Stimulated activated naive CD8-positive, alpha-beta T cell treated with anti-CD3 and anti-CD28 coated beads, Interleukin-15, Interleukin-2, amounts not matched to agents 100 ng/mL and 50 ng/mL, for 24 hours (primary cell): Measurements from ENCODE around the gene BRD9.
"Not testable (repeated sequence)": the region's sequence is repeated elsewhere in the genome, so short reads cannot be mapped to it uniquely, and the experiment has no call there.

ENCODE experiments used
- H3K27ac Mint-ChIP-seq: one replicate; pipeline ENCODE4 v1.8.0; 2021; ENCODE audit warnings: mild to moderate bottlenecking, mixed read lengths
- H3K27me3 Mint-ChIP-seq: one replicate; pipeline ENCODE4 v1.8.0; 2021; ENCODE audit warnings: mixed read lengths
- H3K36me3 Mint-ChIP-seq: one replicate; pipeline ENCODE4 v1.8.0; 2021; ENCODE audit warnings: low read depth, mixed read lengths
- H3K4me1 Mint-ChIP-seq: one replicate; pipeline ENCODE4 v1.8.0; 2021; ENCODE audit warnings: low read depth, mixed read lengths
- H3K4me3 Mint-ChIP-seq: one replicate; pipeline ENCODE4 v1.8.0; 2021; ENCODE audit warnings: mild to moderate bottlenecking, mixed read lengths
- H3K9me3 Mint-ChIP-seq: one replicate; pipeline ENCODE4 v1.8.0; 2021; ENCODE audit warnings: mixed read lengths

The BRD9 gene

DNA sequence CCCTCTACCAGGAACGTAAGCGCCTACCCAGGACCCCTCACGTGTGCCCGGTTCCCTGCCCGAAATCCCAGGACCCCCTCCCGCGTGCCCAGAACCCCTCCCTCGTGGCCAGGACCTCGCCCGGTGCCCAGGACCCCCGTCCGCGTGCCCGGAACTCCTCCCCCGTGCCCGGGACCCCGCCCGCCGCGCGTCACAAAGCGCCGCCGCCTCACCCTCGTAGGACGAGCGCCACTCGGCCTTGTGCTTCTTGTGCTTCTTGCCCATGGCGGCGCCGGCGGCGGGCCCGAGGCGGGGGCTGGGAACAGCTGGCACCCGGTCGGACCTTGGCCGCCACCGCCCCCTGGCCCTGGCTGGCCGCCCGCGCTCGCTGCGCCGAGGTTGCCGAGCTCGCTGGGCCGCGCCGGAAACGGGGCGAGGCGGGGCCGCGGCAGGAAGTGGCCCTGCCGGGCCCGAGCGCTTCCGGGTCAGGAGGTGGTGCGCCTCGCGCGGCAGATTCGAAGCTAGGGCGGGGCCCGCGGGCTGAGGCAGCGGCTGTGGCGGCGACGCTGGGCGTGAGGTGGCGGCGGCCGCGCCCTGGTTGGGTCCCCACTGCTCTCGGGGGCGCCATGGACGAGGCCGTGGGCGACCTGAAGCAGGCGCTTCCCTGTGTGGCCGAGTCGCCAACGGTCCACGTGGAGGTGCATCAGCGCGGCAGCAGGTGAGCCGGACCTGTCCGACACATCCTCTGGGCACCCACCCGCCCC is at the start of gene BRD9, which contains the start of gene TRIP13:
Gene BRD9 (minus strand): TSS at position 408 of the 743 bp plus-strand sequence. CDS start 144 bp downstream, at position 264.
Gene TRIP13 (plus strand): TSS at position 491 of the 743 bp plus-strand sequence. CDS start 115 bp downstream, at position 606.
- H3K27ac Mint-ChIP-seq: peak within 1 kb of the TSS; percentile 92
- H3K9me3 Mint-ChIP-seq: no peaks in the 10 kb centered on the region
- no peaks in the 10 kb centered on the region for H3K27me3 Mint-ChIP-seq
- H3K36me3 Mint-ChIP-seq: peaks cover 73% of the 10 kb centered on the region
- H3K4me1 Mint-ChIP-seq: peaks cover 36% of the 10 kb centered on the region
- H3K4me3 Mint-ChIP-seq: peak within 1 kb of the TSS; percentile 87

DNA sequence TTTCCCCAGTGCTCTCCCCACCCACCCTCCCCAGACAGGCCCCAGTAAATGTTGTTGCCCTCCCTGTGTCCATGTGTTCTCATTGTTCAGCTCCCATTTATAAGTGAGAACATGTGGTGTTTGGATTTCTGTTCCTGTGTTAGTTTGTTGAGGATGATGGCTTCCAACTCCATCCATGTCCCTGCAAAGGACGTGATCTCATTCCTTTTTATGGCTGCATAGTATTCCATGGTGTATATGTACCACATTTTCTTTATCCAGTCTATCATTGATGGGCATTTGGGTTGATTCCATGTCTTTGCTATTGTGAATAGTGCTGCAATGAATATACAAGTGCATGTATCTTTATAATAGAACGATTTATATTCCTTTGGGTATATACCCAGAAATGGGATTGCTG is 48.1 kb upstream of the BRD9 start:
- H3K27ac Mint-ChIP-seq, H3K36me3 Mint-ChIP-seq, H3K9me3 Mint-ChIP-seq, H3K4me1 Mint-ChIP-seq, H3K4me3 Mint-ChIP-seq: not testable (repeated sequence)
- peaks cover 53% of the 10 kb centered on the region for H3K27me3 Mint-ChIP-seq

DNA sequence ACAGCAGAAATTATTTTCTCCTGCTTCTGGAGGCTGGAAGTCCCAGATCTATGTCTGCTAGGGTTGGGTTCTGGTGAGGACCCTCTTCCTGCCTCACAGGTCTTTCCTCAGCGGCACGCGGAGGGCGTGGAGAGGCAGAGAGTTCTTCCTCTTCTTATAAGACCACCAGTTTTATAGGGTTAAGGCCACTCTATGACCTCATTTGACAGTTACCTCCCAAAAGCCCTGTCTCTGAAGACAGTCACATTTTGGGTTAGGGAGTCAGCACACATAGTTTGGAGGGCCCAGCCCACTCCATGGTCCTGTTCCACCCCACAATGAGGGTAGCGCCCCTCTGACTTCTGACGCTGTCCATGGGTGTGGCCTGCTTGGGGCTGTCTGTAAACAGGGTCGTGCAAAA is 46.8 kb upstream of the BRD9 start:
- H3K27me3 Mint-ChIP-seq: peaks cover 39% of the 10 kb centered on the region
- H3K36me3 Mint-ChIP-seq: no peaks in the 10 kb centered on the region
- H3K27ac Mint-ChIP-seq: no peak overlapping the region
- peaks cover 6% of the 10 kb centered on the region for H3K4me1 Mint-ChIP-seq
- H3K4me3 Mint-ChIP-seq: no peak overlapping the region
- no peaks in the 10 kb centered on the region for H3K9me3 Mint-ChIP-seq

DNA sequence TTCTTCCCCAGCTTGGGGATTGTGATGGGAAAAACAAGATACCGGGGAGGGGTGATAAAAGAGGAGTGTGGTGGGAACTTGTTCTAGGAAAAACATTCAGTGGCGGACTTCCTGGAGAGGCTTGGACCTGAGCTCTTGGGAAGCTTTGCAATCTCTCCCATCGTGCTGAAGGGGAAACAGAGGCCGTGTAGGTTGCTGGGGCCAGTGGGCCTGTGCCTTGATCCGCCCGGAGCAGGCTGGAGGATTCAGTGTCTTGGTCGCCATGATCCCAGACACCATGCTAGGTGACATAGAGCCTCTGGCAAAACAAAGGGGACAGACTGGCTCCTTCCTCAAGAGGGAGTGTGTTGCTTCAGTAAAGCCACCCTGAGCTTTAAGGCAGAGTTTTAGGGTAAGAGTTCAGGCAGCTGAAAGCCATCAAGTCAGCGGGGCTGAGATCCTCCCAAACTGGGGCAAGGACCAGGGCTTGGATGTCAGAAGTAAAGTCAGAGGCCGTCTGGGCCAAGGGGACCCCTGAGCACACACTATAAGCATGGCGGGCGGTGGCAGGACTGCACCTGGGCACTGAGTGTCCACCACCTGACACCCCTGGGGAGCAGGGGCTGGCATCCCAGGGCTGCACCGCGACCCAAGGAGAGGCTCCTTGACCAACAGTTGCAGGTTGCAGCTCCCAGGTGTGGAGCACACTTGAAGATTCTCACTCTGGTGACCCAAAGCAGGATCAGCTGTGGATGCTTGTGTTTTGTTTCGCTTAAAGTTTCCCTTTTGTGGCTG is 44.7 kb upstream of the BRD9 start:
- Mint-ChIP-seq H3K9me3 (no peaks in the 10 kb centered on the region), H3K27me3 (peaks cover 22% of the 10 kb centered on the region), H3K4me3 (no peak overlapping the region), H3K36me3 (no peaks in the 10 kb centered on the region), H3K4me1 (peaks cover 21% of the 10 kb centered on the region), H3K27ac (no peak overlapping the region)

DNA sequence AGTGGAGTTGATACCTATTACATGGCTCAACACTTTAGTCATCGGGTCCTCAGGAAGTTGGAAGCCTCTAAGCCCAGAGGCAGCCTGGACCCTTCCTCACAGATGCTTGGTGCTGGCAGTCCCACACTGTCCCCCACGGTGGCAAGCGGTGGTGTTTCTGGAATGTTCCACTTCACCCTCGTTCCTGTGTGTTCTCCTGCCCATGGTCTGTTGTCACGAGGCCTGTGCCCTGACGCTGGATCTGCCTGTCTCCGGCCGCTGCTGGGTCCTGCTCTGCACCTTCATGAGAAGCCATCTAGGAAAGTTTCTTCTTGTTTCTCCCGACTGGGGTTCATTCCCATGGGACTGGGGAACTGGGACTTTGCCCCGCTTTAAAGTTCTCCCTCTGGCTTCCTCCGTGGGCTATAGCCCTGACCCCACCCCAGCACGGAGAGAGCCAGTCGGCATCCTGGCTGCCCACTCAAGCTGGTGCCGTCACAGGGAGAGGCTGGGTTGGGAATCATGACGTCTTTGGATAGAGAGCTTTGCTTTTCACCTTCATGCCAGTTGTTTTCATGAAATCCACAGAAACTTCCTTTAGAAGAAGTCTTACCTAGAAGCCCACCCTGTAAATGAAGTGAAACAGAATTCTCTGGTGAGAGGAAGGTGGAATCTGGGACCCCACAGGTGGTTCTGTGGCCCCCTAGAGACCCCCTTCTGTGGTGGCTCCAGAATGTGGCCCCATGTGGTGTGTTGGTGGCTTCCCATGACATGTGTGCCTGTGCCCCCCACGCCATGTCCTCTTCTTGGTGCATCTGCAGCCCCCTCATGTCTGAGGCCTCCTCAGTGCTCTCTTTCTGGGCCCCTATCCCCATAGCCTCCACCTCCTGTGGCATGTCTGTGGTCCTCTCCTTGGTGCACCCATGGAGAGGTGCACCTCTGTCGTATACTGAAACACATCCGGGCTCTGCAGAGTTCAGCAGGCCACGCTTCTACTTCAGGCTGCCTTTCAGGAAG is 43.8 kb upstream of the BRD9 start:
- Mint-ChIP-seq H3K27ac (no peak overlapping the region), H3K27me3 (peaks cover 16% of the 10 kb centered on the region), H3K36me3 (no peaks in the 10 kb centered on the region), H3K4me3 (no peak overlapping the region), H3K9me3 (no peaks in the 10 kb centered on the region), H3K4me1 (peaks cover 25% of the 10 kb centered on the region)

DNA sequence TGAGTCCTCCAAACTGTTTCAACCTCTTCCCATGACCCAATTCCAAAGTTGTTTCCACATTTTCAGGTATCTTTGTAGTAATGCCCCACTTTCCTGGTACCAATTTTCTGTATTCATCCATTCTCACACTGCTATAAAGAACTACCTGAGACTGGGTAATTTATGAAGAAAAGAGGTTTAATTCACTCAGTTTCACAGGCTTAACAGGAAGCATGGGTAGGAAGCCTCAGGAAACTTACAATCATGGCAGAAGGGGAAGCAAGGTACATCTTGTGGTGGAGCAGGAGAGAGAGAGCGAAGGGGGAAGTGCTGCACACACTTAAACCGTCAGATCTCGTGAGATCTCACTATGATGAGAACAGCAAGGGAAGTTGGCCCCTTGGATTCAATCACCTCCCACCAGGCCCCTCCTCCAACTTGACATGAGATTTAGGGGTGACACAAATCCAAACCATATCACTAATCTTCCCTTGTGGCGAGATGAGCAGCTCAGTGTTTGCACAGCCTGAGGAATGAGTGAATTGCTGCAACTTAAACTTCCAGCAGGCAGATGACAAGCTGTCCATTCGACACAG is 43.0 kb upstream of the BRD9 start:
- Mint-ChIP-seq H3K27ac (no peak overlapping the region), H3K36me3 (no peaks in the 10 kb centered on the region), H3K4me1 (peaks cover 25% of the 10 kb centered on the region), H3K4me3 (no peak overlapping the region), H3K27me3 (peaks cover 10% of the 10 kb centered on the region), H3K9me3 (no peaks in the 10 kb centered on the region)

DNA sequence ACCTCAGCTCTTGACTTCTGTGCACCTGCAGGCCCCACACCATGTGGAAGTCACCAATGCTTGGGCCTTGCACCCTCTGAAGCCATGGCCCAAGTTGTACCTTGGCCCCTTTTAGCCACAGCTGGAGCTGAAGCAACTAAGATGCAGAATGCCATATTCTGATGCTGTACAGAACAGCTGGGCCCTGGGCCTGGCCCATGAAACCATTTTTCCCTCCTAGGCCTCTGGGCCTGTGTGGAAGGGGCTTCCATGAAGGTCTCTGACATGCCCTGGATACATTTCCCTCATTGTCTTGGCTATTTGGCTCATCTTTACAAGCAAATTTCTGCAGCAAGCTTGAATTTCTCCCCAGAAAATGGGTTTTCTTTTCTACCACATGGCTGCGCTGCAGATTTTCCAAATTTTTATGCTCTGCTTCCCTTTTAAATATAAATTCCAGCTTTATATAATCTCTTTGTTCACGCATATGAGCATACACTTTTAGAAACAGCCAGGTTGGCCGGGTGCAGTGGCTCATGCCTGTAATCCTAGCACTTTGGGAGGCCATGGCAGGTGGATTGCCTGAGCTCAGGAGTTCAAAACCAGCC is 41.9 kb upstream of the BRD9 start:
- Mint-ChIP-seq H3K4me1 (peaks cover 25% of the 10 kb centered on the region), H3K27me3 (peaks cover 11% of the 10 kb centered on the region)
- H3K36me3 Mint-ChIP-seq, H3K9me3 Mint-ChIP-seq, H3K4me3 Mint-ChIP-seq, H3K27ac Mint-ChIP-seq: not testable (repeated sequence)

DNA sequence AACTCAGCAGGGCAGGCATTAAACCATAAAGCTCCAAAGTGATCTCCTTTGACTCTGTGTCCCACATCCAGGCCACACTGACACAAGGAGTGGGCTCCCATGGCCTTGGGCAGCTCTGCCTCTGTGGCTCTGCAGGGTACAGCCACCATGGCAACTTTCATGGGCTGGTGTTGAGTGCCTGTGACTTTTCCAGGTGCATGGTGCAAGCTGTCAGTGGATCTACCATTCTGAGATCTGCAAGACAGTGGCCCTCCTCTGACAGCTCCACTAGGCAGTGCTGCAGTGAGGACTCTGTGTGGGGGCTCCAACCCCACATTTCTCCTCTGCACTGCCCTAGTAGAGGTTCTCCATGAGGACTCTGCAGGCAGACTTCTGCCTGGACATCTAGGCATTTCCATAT is 41.4 kb upstream of the BRD9 start:
- H3K27me3 Mint-ChIP-seq: peaks cover 12% of the 10 kb centered on the region
- not testable (repeated sequence) for H3K9me3 Mint-ChIP-seq, H3K4me3 Mint-ChIP-seq, H3K36me3 Mint-ChIP-seq
- peaks cover 25% of the 10 kb centered on the region for H3K4me1 Mint-ChIP-seq
- H3K27ac Mint-ChIP-seq: peak overlapping the region; percentile 29

DNA sequence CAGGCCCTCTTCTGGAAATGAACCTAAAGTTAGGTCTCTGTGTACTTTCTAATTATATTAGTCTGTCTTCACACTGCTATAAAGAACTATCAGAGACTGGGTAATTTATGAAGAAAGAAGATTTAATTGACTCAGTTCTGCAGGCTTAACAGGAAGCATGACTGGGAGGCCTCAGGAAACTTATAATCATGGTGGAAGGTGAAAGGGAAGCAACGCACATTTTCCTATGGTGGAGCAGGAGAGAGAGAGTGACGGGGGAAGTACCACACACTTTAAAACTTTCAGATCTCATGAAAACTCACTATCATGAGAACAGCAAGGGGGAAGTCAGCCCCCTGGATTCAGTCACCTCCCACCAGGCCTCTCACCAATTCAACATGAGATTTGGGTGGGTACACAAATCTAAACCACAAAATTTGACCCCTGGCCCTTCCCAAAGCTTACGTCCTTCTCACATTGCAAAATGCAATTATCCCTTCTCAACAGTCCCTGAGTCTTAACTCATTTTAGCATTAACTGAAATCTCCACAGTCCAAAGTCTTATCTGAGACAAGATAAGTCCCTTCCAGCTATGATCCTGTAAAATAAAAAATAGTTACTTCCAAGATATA is 40.8 kb upstream of the BRD9 start:
- H3K27me3 Mint-ChIP-seq: peaks cover 13% of the 10 kb centered on the region
- no peaks in the 10 kb centered on the region for H3K9me3 Mint-ChIP-seq
- H3K4me3 Mint-ChIP-seq: peak overlapping the region; percentile 41
- peak overlapping the region; percentile 82 for H3K27ac Mint-ChIP-seq
- H3K4me1 Mint-ChIP-seq: peaks cover 25% of the 10 kb centered on the region
- no peaks in the 10 kb centered on the region for H3K36me3 Mint-ChIP-seq

DNA sequence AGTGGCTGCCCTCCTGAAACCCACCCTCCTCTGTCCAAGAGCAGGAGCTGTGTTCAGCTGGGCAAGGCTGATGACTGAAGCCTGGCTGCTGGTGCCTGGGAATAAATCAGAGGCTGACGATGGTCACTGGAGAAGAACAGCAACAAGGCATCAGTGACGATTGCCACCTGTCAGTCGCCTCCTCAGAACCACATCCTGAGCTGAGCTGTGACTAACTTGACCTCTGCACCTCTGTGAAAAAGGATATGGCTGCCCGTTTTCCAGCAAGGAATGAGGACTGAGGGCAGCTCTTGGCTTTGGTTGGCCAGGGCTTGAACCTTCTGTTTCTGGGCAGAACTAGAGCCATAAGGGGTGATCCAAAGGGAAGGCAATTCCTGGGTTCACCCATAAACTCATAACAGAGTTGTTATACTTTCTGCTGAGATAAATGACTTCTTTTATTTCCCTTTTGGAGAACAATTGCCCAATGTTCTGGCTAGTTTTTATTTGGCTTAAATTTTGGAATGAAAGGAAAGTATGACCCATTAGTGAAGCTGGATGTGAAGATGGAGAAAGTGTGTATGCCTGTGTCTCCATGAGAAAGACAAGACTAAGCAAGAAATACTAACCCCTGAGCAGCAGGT is 40.1 kb upstream of the BRD9 start:
- Mint-ChIP-seq H3K9me3 (no peaks in the 10 kb centered on the region), H3K27me3 (peaks cover 18% of the 10 kb centered on the region), H3K27ac (peak overlapping the region; percentile 82), H3K36me3 (peaks cover 4% of the 10 kb centered on the region), H3K4me3 (peak overlapping the region; percentile 41), H3K4me1 (peaks cover 25% of the 10 kb centered on the region)

DNA sequence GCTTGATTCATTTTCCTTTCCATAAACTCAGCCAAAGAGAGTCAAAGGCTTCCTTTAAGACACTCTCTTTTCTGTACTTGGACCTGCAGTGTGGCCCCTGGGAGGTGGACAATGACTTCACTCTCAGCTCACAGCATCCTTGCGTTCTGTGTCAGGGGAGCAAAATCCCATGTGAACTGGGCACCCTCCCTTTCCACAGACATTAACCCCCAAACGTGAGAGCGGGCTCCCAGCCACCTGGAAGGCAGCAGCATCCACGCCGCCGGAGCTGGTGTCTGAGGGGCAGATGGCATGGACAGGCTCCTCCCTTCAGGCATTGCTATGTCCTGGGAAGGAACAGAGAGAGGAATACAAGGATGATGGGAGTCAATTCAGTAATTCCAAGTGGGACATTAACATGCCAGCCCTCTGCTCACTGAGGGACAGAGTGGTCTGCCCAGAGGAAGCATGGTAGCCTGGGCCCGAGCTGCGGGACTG is 39.6 kb upstream of the BRD9 start:
- Mint-ChIP-seq H3K36me3 (peaks cover 4% of the 10 kb centered on the region), H3K27ac (no peak overlapping the region)

DNA sequence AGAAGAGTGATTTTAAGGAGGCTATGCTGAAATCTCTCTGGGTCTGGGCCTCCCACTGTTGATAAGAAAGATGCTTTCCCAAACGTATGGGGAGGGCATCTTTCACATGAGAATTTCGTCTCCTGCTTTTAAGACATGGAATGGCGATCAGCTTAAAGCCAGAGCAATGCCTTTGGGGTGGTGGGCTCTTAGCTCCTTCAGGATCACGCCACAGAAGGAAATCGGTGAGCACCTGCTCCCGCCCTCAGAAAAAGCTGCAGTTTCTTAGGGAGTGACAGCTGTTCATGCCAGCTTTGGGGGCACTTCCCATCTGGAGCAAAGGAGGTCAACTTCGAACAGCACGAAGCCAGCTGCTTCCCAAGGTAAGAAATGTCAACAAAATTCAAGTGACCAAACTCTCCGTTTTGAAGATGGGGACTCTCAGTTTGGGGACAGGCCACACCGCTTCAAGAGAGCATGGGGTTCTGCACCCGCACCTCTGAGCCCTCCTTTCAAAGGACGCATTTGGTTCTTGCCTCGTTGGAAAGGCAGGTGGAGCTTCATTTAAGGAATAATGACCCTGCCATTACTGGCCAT is 39.1 kb upstream of the BRD9 start:
- Mint-ChIP-seq H3K9me3 (no peaks in the 10 kb centered on the region), H3K27ac (no peak overlapping the region), H3K27me3 (peaks cover 23% of the 10 kb centered on the region), H3K4me1 (peaks cover 26% of the 10 kb centered on the region), H3K36me3 (peaks cover 4% of the 10 kb centered on the region), H3K4me3 (no peak overlapping the region)

More for the DNA sequence above, 39.6 kb upstream of the BRD9 start:
- Mint-ChIP-seq H3K27me3 (peaks cover 23% of the 10 kb centered on the region), H3K4me3 (no peak overlapping the region), H3K4me1 (peaks cover 25% of the 10 kb centered on the region), H3K9me3 (no peaks in the 10 kb centered on the region)

DNA sequence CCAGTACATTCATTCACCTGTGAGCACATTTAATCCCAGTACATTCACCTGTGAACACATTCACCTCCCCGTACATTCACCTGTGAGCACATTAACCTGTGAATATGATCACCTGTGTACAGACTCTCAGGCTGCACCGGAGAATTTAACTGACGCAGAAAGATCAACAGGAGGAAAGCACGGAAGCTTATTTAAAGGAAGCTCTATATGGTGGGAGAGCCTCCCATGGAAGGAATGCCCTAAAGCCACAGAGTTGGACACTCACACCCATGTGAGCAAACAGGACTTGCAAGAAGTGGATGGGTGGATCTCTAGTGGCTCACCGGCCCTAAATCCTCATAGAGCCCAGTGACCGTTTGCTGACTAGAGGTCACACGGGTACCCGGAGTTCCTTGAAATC is 38.3 kb upstream of the BRD9 start:
- peaks cover 31% of the 10 kb centered on the region for H3K27me3 Mint-ChIP-seq
- H3K36me3 Mint-ChIP-seq: peaks cover 4% of the 10 kb centered on the region
- H3K4me1 Mint-ChIP-seq: peaks cover 33% of the 10 kb centered on the region
- H3K27ac Mint-ChIP-seq: no peak overlapping the region
- H3K9me3 Mint-ChIP-seq: no peaks in the 10 kb centered on the region
- no peak overlapping the region for H3K4me3 Mint-ChIP-seq
